Measurements from ENCODE around the gene MAP3K15. TPM values are rescaled to one million over a fixed set of nuclear protein-coding genes. Genes with fewer than 3 reads are reported as not detected.

The MAP3K15 gene
- polyA plus RNA-seq, 1 of the 3 experiments (the other 2 are of a cell fraction), result 0.07 TPM

DNA sequence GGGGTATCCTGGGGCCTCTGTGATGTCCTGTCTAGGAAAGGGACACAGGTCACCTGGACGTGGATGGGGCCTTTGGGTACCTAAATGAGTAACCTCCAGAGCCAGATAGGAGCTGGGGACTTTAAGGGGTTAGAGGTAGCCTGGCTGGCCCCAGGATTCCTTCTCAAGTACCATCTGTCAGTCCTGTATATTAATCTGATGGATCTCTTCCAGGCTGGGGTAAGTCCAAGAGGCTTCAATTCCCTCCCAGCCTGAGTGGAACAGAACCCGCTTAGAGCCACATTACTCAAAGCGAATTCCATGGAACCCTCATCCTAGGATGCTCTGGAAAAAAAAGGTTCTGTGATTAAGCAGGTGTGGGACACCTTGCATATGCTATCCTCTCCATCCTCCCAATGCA lies 24.8 kb upstream of the MAP3K15 start:
- Histone ChIP-seq H3K36me3 (replicated peaks in 1 of 2; ENCODE audit: control insufficient read depth in 1 of 2, insufficient read depth in 2 of 2, low read length in 1 of 2) (peaks cover 7 to 58% of the 10 kb centered on the region in 2 experiments), H3K9ac (no peak overlapping the region), H3K4me1 (ENCODE audit: control insufficient read depth in 1 of 2, insufficient read depth in 2 of 2, low read depth in 1 of 2, low read length in 1 of 2) (no peaks in the 10 kb centered on the region; a peak in 1 of 4 replicates), H3K27me3 (ENCODE audit: insufficient read depth) (no peaks in the 10 kb centered on the region), H3K79me2 (ENCODE audit: insufficient read depth) (no peaks in the 10 kb centered on the region), H4K20me1 (ENCODE audit: insufficient read depth) (0 out of 2 replicates have a peak, but pooled peaks cover 7% of the 10 kb centered on the region), H3K9me2 (no peaks in the 10 kb centered on the region), H3K27ac (ENCODE audit: low read depth in 2 of 2, low read length in 1 of 2) (no peak overlapping the region), H3F3A (replicated peaks; ENCODE audit: insufficient read depth) (peaks cover 8% of the 10 kb centered on the region), H3K4me3 (ENCODE audit: low read depth in 2 of 2, low read length in 1 of 2) (no peak overlapping the region), H3K9me3 (no peaks in the 10 kb centered on the region), H2AFZ (ENCODE audit: low read depth) (no peak overlapping the region), H3K4me2 (no peak overlapping the region)
- POLR2A ChIA-PET, result no interaction called here
- DNase-seq, result no peak
- 55% methylated on average over 3 of the region's 3 CpGs for WGBS (ENCODE audit: low lambda C conversion rate)
- CTCF ChIA-PET, result no interaction called here
- TF ChIP-seq NRF1 (IDR thresholded peaks at IDR 0.05; ENCODE audit: low read depth, low read length), result no peak
- TF ChIP-seq MEF2A (IDR thresholded peaks at IDR 0.05; ENCODE audit: borderline replicate concordance, low read depth), result no peak
- no peak for TF ChIP-seq RFX5 (IDR thresholded peaks at IDR 0.05; ENCODE audit: low read length)
- TF ChIP-seq FOSL2 (IDR thresholded peaks at IDR 0.05; ENCODE audit: borderline replicate concordance, low read depth), result no peak
- no peak for TF ChIP-seq EP300 (IDR thresholded peaks at IDR 0.05; ENCODE audit: borderline replicate concordance in 1 of 2, low read depth in 1 of 2, low read length in 1 of 2)
- TF ChIP-seq FOXJ3 (CRISPR knock-in tag; IDR thresholded peaks at IDR 0.05), result no peak
- TF ChIP-seq TAF1 (IDR thresholded peaks at IDR 0.05; ENCODE audit: borderline replicate concordance, low read depth, low read length), result no peak
- no peak for TF ChIP-seq GATA2 (CRISPR knock-in tag; IDR thresholded peaks at IDR 0.05)
- no peak for TF ChIP-seq NFIC (IDR thresholded peaks at IDR 0.05; ENCODE audit: borderline replicate concordance)
- no peak for TF ChIP-seq GABPA (IDR thresholded peaks at IDR 0.05; ENCODE audit: low read depth)

DNA sequence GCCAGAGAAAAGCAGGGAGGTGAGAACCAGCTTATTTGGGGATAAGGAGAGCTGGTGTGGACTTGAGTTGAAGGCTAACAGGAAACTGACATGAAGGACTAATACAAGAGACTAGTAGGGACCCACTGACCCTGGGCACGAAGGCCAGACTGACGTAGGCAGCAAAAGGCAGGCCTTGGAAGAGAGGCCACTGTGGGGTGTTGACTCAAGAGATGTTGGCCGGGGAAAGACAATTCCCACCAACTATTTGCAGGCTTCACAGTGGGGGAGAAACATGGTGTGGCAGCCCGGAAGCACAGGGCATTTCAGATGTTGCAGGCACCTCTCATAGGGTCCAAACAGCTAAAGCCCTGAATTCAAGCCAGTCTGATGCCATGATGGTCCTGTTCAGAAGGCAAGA lies 24.4 kb upstream of the MAP3K15 start:
- Histone ChIP-seq H3K36me3 (replicated peaks in 1 of 2; ENCODE audit: control insufficient read depth in 1 of 2, insufficient read depth in 2 of 2, low read length in 1 of 2) (peaks cover 7 to 58% of the 10 kb centered on the region in 2 experiments), H3K4me2 (no peak overlapping the region), H3K27ac (ENCODE audit: low read depth in 2 of 2, low read length in 1 of 2) (no peak overlapping the region), H3K9ac (no peak overlapping the region), H4K20me1 (ENCODE audit: insufficient read depth) (0 out of 2 replicates have a peak, but pooled peaks cover 9% of the 10 kb centered on the region), H3K79me2 (ENCODE audit: insufficient read depth) (no peaks in the 10 kb centered on the region), H3K4me3 (ENCODE audit: low read depth in 2 of 2, low read length in 1 of 2) (no peak overlapping the region), H3K9me2 (no peaks in the 10 kb centered on the region), H3K27me3 (ENCODE audit: insufficient read depth) (no peaks in the 10 kb centered on the region), H3K9me3 (no peaks in the 10 kb centered on the region), H3K4me1 (ENCODE audit: control insufficient read depth in 1 of 2, insufficient read depth in 2 of 2, low read depth in 1 of 2, low read length in 1 of 2) (no peaks in the 10 kb centered on the region; a peak in 1 of 4 replicates), H3F3A (replicated peaks; ENCODE audit: insufficient read depth) (peaks cover 11% of the 10 kb centered on the region), H2AFZ (ENCODE audit: low read depth) (no peak overlapping the region)
- WGBS (ENCODE audit: low lambda C conversion rate), result 66% methylated on average over 3 of the region's 4 CpGs
- CTCF ChIA-PET, result no interaction called here
- POLR2A ChIA-PET, result no interaction called here
- TF ChIP-seq EP300 (IDR thresholded peaks at IDR 0.05; ENCODE audit: borderline replicate concordance in 1 of 2, low read depth in 1 of 2, low read length in 1 of 2) (no peak), CHD2 (IDR thresholded peaks at IDR 0.05; ENCODE audit: low read length, partially characterized antibody) (no peak), JUND (IDR thresholded peaks at IDR 0.05) (no peak), RFX5 (IDR thresholded peaks at IDR 0.05; ENCODE audit: low read length) (no peak), SMC3 (IDR thresholded peaks at IDR 0.05; ENCODE audit: low read depth, low read length) (no peak), FOSL2 (IDR thresholded peaks at IDR 0.05; ENCODE audit: borderline replicate concordance, low read depth) (no peak), FOXJ3 (CRISPR knock-in tag; IDR thresholded peaks at IDR 0.05) (no peak), RAD21 (IDR thresholded peaks at IDR 0.05; ENCODE audit: low read length) (no peak), POLR2AphosphoS5 (IDR thresholded peaks at IDR 0.05; ENCODE audit: low read depth, low read length) (no peak), TCF12 (IDR thresholded peaks at IDR 0.05) (no peak), RCOR1 (IDR thresholded peaks at IDR 0.05; ENCODE audit: low read length) (no peak)
- TF ChIP-seq, protein P1, sequence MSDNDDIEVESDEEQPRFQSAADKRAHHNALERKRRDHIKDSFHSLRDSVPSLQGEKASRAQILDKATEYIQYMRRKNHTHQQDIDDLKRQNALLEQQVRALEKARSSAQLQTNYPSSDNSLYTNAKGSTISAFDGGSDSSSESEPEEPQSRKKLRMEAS (IDR thresholded peaks at IDR 0.05; ENCODE audit: low read depth), result no peak
- DNase-seq, result no peak
